ENCODE measurements around the gene PSEN1. TPM values are rescaled to one million over a fixed set of nuclear protein-coding genes. Genes with fewer than 3 reads are reported as not detected.
A peak's percentile ranks its signal among the peaks of the same experiment; 100 is the strongest.

Gene PSEN1
- total RNA-seq, 2 donors from 2014 or later = 76.4 to 103 TPM

DNA sequence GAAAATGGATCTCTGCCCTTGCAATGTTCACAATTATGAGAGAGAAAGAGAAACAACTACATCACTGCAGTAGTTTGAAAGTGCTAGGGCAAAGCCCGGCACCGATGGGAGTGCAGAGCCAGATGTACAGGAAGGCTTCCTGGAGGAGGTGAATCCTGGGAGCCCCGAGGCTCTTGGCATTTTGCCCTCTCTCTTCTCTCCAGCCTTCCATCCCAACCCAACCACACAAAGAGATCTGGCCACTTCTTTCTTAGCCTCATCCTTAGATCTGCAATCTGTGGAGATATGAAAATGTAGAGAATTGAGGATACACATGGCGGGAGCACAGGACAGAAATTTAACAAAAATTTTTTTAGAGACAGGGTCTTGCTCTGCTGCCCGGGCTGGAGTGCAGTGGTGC is 97.7 kb downstream of the PSEN1 start:
- no peaks in the 10 kb centered on the region for H3K36me3 ChIP-seq
- H3K9me3 ChIP-seq = no peaks in the 10 kb centered on the region
- no peak overlapping the region for H3K9ac ChIP-seq (ENCODE audit: low read depth in 2 of 2, low read length in 2 of 2)
- H3K4me3 ChIP-seq = no peak overlapping the region
- no peak for TF ChIP-seq CTCF (IDR thresholded peaks at IDR 0.05)
- peaks cover 20% of the 10 kb centered on the region for H3K27me3 ChIP-seq
- no peak for DNase-seq
- H3K4me1 ChIP-seq = peaks cover 11% of the 10 kb centered on the region
- intact Hi-C loops (cut with DNase I) = no loop called here
- H3K27ac ChIP-seq = no peak overlapping the region

DNA sequence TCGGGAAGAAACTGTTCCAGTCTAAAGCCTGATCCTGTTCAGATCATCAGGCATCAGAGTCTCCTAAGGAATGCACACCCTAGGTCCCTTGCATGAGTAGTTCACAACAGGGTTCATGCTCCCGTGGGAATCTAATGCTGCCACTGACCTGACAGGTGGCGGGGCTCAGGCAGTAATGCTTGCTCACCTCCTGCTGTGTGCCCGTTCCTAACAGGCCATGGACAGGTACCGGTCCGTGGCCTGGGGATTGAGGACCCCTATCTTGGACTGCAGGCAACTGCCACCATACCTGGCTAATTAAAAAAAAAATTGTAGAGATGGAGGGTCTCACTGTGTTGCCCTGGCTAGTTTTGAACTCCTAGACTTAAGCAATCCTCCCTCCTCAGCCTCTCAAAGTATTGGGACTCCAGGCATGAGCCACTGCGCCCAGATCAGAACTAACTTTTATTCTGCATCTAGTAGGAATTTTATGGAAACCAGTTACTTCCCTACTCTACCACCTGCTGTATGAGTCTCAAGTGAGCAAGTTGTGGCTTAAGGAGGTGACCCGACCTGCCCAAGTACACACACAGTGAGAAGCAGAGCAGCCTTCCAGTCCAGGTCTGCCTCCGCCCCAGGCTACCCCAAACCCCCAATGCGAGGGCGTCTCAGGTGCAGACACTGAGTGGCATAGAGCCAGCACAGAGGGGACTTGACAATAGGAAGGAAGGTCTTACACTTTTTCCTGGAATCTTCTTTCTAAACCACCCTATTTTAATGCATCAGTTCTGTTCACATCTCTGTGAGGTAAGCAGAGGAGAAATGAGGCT is 98.5 kb downstream of the PSEN1 start:
- DNase-seq = no peak
- peaks cover 11% of the 10 kb centered on the region for H3K4me1 ChIP-seq
- H3K27me3 ChIP-seq = peaks cover 22% of the 10 kb centered on the region
- H3K27ac ChIP-seq = no peak overlapping the region
- no peaks in the 10 kb centered on the region for H3K36me3 ChIP-seq
- no peak overlapping the region for H3K4me3 ChIP-seq
- H3K9ac ChIP-seq (ENCODE audit: low read depth in 2 of 2, low read length in 2 of 2) = no peak overlapping the region
- TF ChIP-seq CTCF (IDR thresholded peaks at IDR 0.05) = no peak
- intact Hi-C loops (cut with DNase I) = no loop called here
- H3K9me3 ChIP-seq = no peaks in the 10 kb centered on the region

DNA sequence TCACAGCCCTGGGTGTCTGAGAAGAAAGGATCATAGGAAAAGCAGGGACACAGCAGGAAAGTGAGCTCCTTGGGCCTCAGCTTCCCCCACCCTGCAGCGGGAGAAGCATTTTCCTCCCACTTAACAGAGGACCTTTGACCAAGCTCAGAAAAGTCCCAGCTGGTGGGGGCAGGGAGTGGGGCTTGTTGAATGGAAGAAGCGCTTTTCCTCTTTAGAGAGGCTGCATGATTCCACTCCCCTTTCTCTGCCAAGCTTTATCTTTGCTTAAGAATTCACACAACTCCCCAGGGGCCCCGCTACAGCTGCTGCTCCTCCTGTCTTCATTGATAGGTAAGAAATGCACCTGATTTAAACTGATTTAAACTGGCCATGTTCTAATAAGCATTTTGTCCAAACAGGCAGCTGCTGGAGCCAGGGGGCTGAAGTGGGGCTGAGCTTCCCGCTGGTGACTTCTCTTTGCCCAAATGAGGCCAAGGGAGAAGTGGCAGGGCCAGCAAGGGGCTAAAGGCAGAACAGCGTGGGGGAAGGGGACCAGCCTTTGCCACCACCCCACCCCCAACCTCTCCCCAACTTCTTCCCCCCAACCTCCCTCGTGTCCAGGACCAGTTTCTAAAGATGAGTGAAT is 99.3 kb downstream of the PSEN1 start:
- DNase-seq = no peak
- intact Hi-C loops (cut with DNase I) = no loop called here
- no peak for TF ChIP-seq CTCF (IDR thresholded peaks at IDR 0.05)
- Histone ChIP-seq H3K4me1 (peaks cover 11% of the 10 kb centered on the region), H3K27ac (no peak overlapping the region), H3K9ac (ENCODE audit: low read depth in 2 of 2, low read length in 2 of 2) (peak overlapping the region in 1 of 2 donors; percentile 9), H3K4me3 (no peak overlapping the region), H3K9me3 (no peaks in the 10 kb centered on the region), H3K27me3 (peaks cover 22% of the 10 kb centered on the region), H3K36me3 (no peaks in the 10 kb centered on the region)

DNA sequence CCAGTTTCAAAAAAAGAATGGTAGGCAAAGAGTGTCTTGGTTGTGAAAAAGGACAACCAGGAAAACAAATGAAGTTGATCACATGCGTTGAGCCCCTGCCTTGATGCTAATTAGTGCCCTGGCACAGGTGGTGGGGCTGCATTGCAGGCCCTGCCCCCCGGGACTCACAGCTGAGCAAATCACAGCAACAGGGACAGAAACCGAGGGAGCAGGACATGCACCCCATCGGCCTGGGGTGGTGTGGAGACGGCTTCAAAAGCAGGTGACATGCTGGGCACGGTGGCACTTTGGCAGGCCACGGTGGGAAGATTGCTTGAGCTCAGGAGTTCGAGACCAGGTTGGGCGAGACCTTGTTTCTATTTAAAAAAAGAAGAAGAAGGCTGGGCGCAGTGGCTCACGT is 99.8 kb downstream of the PSEN1 start:
- no peak for TF ChIP-seq CTCF (IDR thresholded peaks at IDR 0.05)
- Histone ChIP-seq H3K36me3 (no peaks in the 10 kb centered on the region), H3K4me3 (no peak overlapping the region), H3K27ac (no peak overlapping the region), H3K9ac (ENCODE audit: low read depth in 2 of 2, low read length in 2 of 2) (peak overlapping the region in 1 of 2 donors; percentile 9), H3K27me3 (peaks cover 22% of the 10 kb centered on the region), H3K9me3 (no peaks in the 10 kb centered on the region), H3K4me1 (peaks cover 11% of the 10 kb centered on the region)
- DNase-seq = no peak
- intact Hi-C loops (cut with DNase I) = no loop called here

DNA sequence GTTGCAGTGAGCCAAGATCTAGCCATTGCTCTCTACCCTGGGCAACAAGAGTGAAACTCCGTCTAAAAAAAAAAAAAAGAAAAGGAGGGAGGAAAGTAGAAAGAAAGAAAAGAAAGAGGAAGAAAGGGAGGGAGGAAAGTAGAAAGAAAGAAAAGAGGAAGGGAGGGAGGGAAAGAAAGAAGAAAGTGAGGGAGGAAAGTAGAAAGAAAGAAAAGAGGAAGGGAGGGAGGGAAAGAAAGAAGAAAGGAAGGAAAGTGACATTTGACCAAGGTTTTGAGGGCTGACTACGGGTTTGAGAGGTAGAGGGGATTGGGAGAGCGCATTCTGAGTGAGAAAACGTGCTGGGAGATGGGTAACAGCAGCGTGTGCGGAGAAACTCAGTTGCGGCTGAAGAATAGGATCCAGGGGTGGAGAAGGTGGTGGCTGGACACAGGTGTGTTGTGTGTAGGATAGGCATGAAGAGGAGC is 100.5 kb downstream of the PSEN1 start:
- no peak overlapping the region for H3K27ac ChIP-seq
- TF ChIP-seq CTCF (IDR thresholded peaks at IDR 0.05) = no peak
- H3K27me3 ChIP-seq = peaks cover 22% of the 10 kb centered on the region
- H3K36me3 ChIP-seq = no peaks in the 10 kb centered on the region
- DNase-seq = no peak
- H3K4me3 ChIP-seq = no peak overlapping the region
- no peak overlapping the region for H3K9ac ChIP-seq (ENCODE audit: low read depth in 2 of 2, low read length in 2 of 2)
- intact Hi-C loops (cut with DNase I) = no loop called here
- peaks cover 11% of the 10 kb centered on the region for H3K4me1 ChIP-seq
- H3K9me3 ChIP-seq = no peaks in the 10 kb centered on the region
